K562 (cell line): ENCODE measurements around the gene CHPF2. TPM values are rescaled to one million over a fixed set of nuclear protein-coding genes. Genes with fewer than 3 reads are reported as not detected.

Source experiments
- ADNP ChIP-seq: fragments of 200-800 bp; sonication (Bioruptor generic); IDR thresholded peaks from 2 replicates; pipeline ENCODE4 v1.6.1; 2016; ENCODE audit warnings: missing genetic modification characterization, missing compliant biosample characterization
- ARID1B ChIP-seq: fragments of 450-650 bp; IDR thresholded peaks from 2 replicates; pipeline ENCODE4 v1.6.1; 2016; ENCODE audit warnings: antibody characterized with exemption, mild to moderate bottlenecking, inconsistent platforms
- ARID2 ChIP-seq: fragments of 450-650 bp; IDR thresholded peaks from 2 replicates; pipeline ENCODE4 v1.6.1; 2017; ENCODE audit warnings: antibody characterized with exemption, mild to moderate bottlenecking
- ASH1L ChIP-seq: fragments of 450-650 bp; IDR thresholded peaks from 2 replicates; pipeline ENCODE4 v1.6.1; 2018; ENCODE audit warnings: borderline replicate concordance, mild to moderate bottlenecking, low read depth; ENCODE audit not compliant: partially characterized antibody
- C11orf30 ChIP-seq: fragments of 450-650 bp; IDR thresholded peaks from 2 replicates; pipeline ENCODE4 v1.6.1; 2016; ENCODE audit warnings: low read depth, mild to moderate bottlenecking
- GTF2A2 ChIP-seq: IDR thresholded peaks from 2 replicates; pipeline ENCODE4 v1.6.1; 2016; ENCODE audit warnings: mild to moderate bottlenecking, missing genetic modification characterization, missing compliant biosample characterization
- HNRNPK ChIP-seq: fragments of 200-400 bp; formaldehyde crosslinking; IDR thresholded peaks from one replicate; pipeline ENCODE4 v1.6.1; 2018; ENCODE audit warnings: mild to moderate bottlenecking, low read depth, low read length; ENCODE audit not compliant: poor library complexity, severe bottlenecking
- MYNN ChIP-seq, 2 experiments: sonication (generic); formaldehyde crosslinking in 1 of 2; IDR thresholded peaks; 2 replicates each; pipeline versions ENCODE4 v1.5.0 to v1.6.1; 2016 to 2020; ENCODE audit warnings: antibody characterized with exemption in 1 of 2, missing genetic modification reagents in 1 of 2
- PHF21A ChIP-seq: fragments of 450-650 bp; IDR thresholded peaks from 2 replicates; pipeline ENCODE4 v1.6.1; 2017; ENCODE audit warnings: low read depth, borderline replicate concordance
- PYGO2 ChIP-seq: fragments of 450-650 bp; IDR thresholded peaks from 2 replicates; pipeline ENCODE4 v1.6.1; 2016; ENCODE audit warnings: mild to moderate bottlenecking, missing genetic modification characterization, moderate library complexity, missing compliant biosample characterization
- SMAD1 ChIP-seq: fragments of 150-350 bp; IDR thresholded peaks from 2 replicates; pipeline ENCODE4 v1.6.1; 2014; ENCODE audit warnings: low read length, low read depth; ENCODE audit not compliant: partially characterized antibody
- TRIM24 ChIP-seq, 2 experiments: fragments of 450-650 bp; IDR thresholded peaks; 2 replicates each; pipeline ENCODE4 v1.6.1; 2016
- TRIM28 ChIP-seq: fragments of 450-650 bp; IDR thresholded peaks from 2 replicates; pipeline ENCODE4 v1.6.1; 2017
- TSC22D4 ChIP-seq: fragments of 450-650 bp; IDR thresholded peaks from 2 replicates; pipeline ENCODE4 v1.6.1; 2016; ENCODE audit warnings: missing genetic modification characterization, missing biosample characterization, control low read depth
- ZNF174 ChIP-seq: fragments of 250-450 bp; sonication (Bioruptor Pico); IDR thresholded peaks from 2 replicates; pipeline ENCODE4 v1.4.0; 2020; ENCODE audit warnings: mild to moderate bottlenecking
- ZNF197 ChIP-seq: fragments of 200-800 bp; sonication (Bioruptor generic); IDR thresholded peaks from 2 replicates; pipeline ENCODE4 v1.6.1; 2016; ENCODE audit warnings: low read depth, missing genetic modification characterization, missing compliant biosample characterization
- ZNF347 ChIP-seq: fragments of 450-650 bp; formaldehyde crosslinking; IDR thresholded peaks from 2 replicates; pipeline ENCODE4 v1.4.0; 2020; ENCODE audit warnings: low read depth, mild to moderate bottlenecking, moderate library complexity
- ZNF589 ChIP-seq: fragments of 200-800 bp; sonication (Bioruptor generic); IDR thresholded peaks from 2 replicates; pipeline ENCODE4 v1.6.1; 2016; ENCODE audit warnings: low read depth, missing genetic modification characterization, missing compliant biosample characterization
- ZNF695 ChIP-seq: fragments of 450-650 bp; formaldehyde crosslinking; IDR thresholded peaks from 2 replicates; pipeline ENCODE4 v1.4.0; 2020; ENCODE audit warnings: mild to moderate bottlenecking, moderate library complexity
- polyA plus RNA-seq, 8 experiments: library from polyadenylated mRNA; depleted of rRNA in 4 of 8; stranded (reverse) in 5 of 8; unstranded in 3 of 8; fragments of >200 nt; fragmentation: Nextera tagmentation in 2 of 8; fragmentation: Illumina TruSeq in 1 of 8; extraction: Ambion mirVana in 2 of 8; extraction: Trizol in 1 of 8; gene quantifications; 2 replicates each; pipeline versions ENCODE4 v1.2.1 to v1.2.3, GENCODE V29; 2011 to 2014; ENCODE audit warnings: inconsistent platforms in 1 of 8, missing spikeins in 1 of 8
- total RNA-seq, 7 experiments: library from RNA; depleted of rRNA in 6 of 7; stranded (reverse); fragments of >200 nt in 6 of 7; fragmentation: Illumina TruSeq in 2 of 7; extraction: Trizol in 2 of 7; gene quantifications; 2 replicates each; pipeline versions ENCODE4 v1.2.1 to v1.2.3, GENCODE V29; 2011 to 2021; ENCODE audit warnings: low replicate concordance in 1 of 7
- TF ChIP-seq, protein P1 (sequence below): sonication (generic); formaldehyde crosslinking; IDR thresholded peaks from 2 replicates; pipeline ENCODE4 v1.8.0; 2023; ENCODE audit warnings: missing genetic modification reagents, mild to moderate bottlenecking, borderline replicate concordance
- TF ChIP-seq, protein P2 (sequence below): fragments of 450-650 bp; IDR thresholded peaks from 2 replicates; pipeline ENCODE4 v1.6.1; 2016; ENCODE audit warnings: mild to moderate bottlenecking
- TF ChIP-seq, protein P3 (sequence below): IDR thresholded peaks from 2 replicates; pipeline ENCODE4 v1.6.1; 2012; ENCODE audit warnings: low read depth, low read length, improper control_type of control experiment, borderline replicate concordance

CHPF2 gene
- total and polyA plus RNA-seq, 9 of the 15 experiments (the other 6 are each of a cell fraction or from before 2014, with no cell fraction given), result 0.08 to 32.8 (median 10.5) TPM

DNA sequence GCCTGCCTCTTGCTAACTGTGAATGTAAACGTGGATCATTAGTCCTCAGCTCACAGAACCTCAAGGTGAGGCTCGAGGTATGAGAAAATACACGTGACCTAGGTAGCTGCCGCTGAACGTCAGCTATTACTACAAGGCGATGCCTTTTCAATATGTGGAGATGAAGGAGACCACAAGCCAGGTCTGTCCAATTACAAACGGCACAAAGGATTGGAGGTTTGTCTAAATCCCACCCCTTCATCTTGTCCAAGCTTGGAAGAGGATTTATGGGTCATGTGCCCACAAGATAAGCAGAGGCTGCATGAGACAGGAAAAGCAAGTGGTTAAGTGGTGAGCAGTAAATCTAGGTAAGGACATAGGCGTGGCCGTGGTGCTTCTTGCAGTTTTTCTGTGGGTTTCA is 25.4 kb upstream of the CHPF2 start (continued):
- TF ChIP-seq PYGO2 (tag) (no peak), ARID2 (no peak), TRIM24 (IDR thresholded peaks at IDR 0.05) (no peak), C11orf30 (no peak), ZNF174 (no peak), GTF2A2 (tag) (no peak), MYNN (IDR thresholded peaks at IDR 0.05) (no peak), MYNN (CRISPR knock-in tag; IDR thresholded peaks at IDR 0.05) (no peak), ARID1B (peak; percentile 88), ADNP (tag) (no peak), PHF21A (peak; percentile 66; the same call in 1 of the 2 replicates), ZNF589 (CRISPR knock-in tag) (no peak), TRIM28 (no peak), ZNF197 (CRISPR knock-in tag) (no peak), ASH1L (no peak), HNRNPK (no peak), ZNF695 (CRISPR knock-in tag) (no peak), ZNF347 (CRISPR knock-in tag) (no peak), TSC22D4 (tag) (no peak), SMAD1 (no peak)
- TF ChIP-seq, protein P1, sequence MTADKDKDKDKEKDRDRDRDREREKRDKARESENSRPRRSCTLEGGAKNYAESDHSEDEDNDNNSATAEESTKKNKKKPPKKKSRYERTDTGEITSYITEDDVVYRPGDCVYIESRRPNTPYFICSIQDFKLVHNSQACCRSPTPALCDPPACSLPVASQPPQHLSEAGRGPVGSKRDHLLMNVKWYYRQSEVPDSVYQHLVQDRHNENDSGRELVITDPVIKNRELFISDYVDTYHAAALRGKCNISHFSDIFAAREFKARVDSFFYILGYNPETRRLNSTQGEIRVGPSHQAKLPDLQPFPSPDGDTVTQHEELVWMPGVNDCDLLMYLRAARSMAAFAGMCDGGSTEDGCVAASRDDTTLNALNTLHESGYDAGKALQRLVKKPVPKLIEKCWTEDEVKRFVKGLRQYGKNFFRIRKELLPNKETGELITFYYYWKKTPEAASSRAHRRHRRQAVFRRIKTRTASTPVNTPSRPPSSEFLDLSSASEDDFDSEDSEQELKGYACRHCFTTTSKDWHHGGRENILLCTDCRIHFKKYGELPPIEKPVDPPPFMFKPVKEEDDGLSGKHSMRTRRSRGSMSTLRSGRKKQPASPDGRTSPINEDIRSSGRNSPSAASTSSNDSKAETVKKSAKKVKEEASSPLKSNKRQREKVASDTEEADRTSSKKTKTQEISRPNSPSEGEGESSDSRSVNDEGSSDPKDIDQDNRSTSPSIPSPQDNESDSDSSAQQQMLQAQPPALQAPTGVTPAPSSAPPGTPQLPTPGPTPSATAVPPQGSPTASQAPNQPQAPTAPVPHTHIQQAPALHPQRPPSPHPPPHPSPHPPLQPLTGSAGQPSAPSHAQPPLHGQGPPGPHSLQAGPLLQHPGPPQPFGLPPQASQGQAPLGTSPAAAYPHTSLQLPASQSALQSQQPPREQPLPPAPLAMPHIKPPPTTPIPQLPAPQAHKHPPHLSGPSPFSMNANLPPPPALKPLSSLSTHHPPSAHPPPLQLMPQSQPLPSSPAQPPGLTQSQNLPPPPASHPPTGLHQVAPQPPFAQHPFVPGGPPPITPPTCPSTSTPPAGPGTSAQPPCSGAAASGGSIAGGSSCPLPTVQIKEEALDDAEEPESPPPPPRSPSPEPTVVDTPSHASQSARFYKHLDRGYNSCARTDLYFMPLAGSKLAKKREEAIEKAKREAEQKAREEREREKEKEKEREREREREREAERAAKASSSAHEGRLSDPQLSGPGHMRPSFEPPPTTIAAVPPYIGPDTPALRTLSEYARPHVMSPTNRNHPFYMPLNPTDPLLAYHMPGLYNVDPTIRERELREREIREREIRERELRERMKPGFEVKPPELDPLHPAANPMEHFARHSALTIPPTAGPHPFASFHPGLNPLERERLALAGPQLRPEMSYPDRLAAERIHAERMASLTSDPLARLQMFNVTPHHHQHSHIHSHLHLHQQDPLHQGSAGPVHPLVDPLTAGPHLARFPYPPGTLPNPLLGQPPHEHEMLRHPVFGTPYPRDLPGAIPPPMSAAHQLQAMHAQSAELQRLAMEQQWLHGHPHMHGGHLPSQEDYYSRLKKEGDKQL, result no peak
- TF ChIP-seq, protein P2, sequence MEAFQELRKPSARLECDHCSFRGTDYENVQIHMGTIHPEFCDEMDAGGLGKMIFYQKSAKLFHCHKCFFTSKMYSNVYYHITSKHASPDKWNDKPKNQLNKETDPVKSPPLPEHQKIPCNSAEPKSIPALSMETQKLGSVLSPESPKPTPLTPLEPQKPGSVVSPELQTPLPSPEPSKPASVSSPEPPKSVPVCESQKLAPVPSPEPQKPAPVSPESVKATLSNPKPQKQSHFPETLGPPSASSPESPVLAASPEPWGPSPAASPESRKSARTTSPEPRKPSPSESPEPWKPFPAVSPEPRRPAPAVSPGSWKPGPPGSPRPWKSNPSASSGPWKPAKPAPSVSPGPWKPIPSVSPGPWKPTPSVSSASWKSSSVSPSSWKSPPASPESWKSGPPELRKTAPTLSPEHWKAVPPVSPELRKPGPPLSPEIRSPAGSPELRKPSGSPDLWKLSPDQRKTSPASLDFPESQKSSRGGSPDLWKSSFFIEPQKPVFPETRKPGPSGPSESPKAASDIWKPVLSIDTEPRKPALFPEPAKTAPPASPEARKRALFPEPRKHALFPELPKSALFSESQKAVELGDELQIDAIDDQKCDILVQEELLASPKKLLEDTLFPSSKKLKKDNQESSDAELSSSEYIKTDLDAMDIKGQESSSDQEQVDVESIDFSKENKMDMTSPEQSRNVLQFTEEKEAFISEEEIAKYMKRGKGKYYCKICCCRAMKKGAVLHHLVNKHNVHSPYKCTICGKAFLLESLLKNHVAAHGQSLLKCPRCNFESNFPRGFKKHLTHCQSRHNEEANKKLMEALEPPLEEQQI, result no peak
- TF ChIP-seq, protein P3, sequence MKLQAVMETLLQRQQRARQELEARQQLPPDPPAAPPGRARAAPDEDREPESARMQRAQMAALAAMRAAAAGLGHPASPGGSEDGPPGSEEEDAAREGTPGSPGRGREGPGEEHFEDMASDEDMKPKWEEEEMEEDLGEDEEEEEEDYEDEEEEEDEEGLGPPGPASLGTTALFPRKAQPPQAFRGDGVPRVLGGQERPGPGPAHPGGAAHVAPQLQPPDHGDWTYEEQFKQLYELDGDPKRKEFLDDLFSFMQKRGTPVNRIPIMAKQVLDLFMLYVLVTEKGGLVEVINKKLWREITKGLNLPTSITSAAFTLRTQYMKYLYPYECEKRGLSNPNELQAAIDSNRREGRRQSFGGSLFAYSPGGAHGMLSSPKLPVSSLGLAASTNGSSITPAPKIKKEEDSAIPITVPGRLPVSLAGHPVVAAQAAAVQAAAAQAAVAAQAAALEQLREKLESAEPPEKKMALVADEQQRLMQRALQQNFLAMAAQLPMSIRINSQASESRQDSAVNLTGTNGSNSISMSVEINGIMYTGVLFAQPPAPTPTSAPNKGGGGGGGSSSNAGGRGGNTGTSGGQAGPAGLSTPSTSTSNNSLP, result no peak
